GM18907 (cell line): ENCODE data around the gene MPPED1.

ENCODE experiments used
- ATAC-seq: cut with Tn5 transposase; IDR thresholded peaks from one replicate; pipeline ENCODE4 v1.9.1; 2021; ENCODE audit warnings: mild to moderate bottlenecking, moderate library complexity; ENCODE audit not compliant: unreplicated experiment

The MPPED1 gene

DNA sequence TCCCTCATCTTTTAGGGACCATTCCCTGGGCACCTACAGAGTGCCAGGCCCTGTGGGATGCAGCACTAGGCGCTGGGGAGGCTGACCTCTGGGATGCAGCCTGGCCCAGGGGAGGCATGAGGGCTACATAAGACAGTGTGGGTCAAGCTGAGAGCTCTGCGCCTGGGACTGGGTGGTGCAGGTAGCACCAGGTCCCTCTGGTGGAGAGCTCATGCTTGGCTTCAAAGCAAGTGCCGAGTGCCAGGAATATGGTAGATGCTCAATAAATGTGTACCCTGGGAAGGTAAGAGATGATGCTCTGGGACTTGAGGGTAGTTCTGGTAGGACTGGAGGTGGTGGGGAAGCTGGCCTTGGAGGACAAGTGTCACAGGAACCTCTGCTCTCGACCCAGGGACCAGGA is 2.0 kb upstream of the MPPED1 start:
- no peak for ATAC-seq

DNA sequence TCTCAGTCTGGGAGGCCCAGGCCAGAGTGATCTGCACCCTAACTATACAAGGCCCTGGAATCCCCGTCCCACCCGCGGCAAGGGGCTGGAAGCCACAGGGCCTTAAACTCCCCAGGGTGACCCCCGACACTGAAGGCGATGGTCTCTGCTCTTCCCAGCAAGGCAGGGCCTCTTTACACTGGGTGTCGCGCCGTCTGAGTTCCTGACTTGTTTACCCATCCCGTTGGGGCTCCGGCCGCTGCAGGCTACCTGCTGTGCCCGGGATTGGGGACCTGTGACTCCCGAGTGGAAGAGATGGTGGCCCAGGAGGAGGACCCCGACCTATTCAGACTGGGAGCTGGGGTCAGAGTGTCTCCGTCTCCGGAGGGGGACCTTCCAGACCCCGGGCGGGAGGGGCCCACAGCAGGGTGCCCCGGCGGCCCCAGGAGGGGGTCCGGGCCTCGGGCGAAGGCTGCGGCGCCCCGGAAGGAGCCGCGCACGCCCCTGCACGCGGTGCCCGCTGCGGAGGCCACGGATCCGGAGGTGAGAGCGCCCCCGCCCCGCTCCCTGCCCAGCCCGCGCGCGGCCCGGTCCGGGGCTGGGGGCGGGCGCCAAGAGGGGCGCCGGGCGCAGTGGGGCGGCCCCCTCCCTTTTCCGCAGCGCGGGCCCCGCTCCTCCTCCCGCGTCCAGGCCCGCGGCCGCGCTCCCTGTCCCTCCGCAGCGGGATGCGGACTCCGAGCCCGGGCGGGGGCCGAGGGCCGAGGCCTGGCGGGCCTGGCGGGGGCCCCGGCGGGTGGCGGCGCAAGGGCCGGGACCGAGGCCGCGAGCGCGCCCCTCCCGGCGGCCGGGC is 560 bp upstream of the MPPED1 start:
- no peak for ATAC-seq

DNA sequence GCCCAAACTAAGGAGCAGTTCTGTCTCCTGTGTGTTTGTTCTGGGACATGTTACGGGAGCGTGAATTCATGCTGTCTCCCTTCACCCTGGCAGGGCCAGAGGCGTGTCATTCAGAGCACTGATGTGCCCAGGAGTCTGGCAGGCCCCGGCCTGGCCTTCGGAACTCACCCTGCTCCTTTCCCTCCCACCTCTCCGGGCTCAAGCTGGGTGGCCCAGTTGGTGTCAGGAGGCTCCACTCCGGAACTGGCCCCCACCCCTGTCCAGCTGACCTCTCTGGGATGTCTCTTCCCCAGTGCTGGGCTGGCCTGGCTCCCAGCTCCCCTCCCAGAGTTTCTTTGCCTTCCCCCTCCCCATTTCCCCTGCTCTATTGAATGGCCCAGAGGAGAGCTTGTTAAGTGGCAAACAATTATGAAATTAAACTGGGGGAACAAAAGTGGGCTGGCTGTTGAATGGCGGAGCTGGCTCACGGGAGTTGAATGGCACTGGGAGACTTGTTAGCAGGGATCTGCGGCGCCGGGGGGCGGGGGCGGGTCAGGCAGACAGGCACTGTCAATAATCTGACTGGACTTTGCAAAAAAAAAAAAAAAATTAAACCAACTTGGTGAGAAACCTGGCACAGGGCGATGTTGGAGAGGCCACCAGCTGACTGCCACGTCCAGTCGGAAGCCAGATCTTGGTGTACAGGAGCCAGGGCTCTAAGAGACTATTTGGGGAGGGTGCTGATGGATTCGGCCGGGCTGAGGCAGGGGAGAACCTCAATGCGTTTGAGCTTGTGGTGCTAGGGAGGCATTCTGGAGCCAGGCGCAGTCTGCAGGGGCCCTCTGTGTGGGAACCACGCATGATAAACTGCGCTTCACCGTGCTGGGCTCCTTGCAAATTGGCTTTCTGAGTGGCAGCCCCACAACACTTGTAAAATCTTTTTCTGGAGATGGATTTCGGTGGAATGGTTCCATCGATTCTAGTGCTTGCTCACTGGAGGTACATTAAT is 1.3 kb downstream of the MPPED1 start:
- no peak for ATAC-seq

DNA sequence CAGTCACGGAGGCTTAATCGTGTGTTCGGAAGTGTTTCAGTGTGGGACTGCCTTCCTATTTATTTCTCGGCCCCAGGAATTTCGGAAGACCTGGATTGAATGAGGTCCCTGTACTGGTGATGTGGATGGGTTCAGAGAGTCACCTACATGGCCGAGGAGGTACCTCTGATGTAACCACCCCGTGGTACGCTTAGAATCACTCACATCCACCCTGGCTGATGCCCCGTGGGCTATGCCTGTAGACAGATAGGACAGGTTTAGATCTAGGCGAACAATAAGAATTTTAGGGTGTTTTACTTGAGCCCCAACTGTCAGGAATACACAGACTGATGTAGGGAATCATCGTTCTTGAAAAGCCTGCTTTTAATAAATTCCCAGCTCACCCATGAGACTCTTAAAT is 2.0 kb downstream of the MPPED1 start:
- ATAC-seq: no peak

DNA sequence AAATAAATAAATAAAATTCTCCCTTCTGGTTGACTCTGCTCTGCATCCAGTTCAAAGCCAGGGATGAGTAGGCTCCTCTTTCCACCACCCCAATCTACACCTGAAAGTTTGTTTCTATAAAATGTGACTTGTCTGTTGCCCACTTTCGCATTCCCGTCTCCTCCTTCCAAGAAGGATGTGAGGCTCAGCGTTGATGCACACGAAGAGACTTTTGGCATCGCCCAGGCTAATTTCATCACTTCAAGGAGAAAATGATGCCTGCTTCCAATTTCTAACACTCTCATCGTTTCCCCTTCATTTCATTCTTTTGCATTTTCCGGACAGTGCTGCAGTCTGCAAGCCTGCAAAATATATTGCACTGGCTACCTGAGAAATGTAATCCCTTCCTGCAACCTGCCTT is 3.9 kb downstream of the MPPED1 start:
- no peak for ATAC-seq

DNA sequence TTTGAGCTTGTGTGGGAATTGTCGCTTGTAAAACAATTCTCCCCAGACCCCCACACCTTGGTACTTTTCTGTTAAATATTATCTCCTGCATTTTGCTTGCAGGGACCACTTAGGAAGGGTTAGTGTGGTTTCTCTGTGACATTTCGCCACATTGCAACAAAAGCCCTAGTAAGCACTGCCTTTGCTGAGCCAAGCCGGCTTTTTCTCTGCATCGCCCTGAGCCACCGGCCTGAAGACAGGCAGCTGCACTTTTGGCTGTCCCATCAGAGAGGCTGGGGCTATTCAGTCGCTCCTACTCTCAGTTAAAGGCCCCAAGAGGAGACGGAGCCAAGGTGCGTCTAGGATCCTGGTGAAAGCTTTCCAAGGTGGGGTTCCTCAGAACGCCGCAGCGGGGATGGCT is 5.7 kb downstream of the MPPED1 start:
- ATAC-seq: no peak

DNA sequence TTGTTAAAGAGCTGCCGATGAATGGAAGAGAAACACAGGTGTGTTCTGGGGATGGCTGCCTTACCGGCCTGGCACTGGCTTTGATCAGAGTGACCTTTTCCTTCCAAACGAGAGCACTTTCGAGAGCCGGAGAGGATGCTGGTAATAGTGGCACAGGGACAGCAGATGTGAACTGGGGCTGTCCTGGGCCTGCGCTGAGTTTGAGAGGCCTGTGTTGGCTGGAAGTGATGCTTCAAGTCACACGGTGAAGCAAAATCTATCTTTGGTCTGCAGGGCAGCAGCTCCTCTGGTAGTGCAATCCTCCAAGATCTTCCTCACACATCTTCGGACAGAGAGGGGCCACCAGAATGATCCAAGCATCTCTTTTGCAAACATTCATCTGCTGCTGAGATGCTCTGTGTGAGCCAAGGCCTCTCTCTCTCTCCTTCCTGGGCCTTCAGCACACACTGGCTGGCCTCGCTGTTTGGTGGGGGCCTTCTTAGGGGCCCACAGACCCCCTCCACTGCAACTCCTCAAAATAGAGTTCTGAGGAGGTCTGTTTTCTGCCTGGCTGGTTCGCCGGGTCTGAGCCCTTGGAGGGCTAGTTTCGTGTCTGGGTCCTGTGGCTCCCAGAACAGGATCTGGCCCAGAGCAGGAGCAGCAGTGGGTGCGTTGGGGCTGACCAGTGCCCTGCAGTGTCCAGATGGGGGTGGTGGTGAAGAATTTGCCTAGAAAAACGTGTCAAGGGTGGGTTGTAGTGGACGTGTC is 6.4 kb downstream of the MPPED1 start:
- ATAC-seq: no peak

DNA sequence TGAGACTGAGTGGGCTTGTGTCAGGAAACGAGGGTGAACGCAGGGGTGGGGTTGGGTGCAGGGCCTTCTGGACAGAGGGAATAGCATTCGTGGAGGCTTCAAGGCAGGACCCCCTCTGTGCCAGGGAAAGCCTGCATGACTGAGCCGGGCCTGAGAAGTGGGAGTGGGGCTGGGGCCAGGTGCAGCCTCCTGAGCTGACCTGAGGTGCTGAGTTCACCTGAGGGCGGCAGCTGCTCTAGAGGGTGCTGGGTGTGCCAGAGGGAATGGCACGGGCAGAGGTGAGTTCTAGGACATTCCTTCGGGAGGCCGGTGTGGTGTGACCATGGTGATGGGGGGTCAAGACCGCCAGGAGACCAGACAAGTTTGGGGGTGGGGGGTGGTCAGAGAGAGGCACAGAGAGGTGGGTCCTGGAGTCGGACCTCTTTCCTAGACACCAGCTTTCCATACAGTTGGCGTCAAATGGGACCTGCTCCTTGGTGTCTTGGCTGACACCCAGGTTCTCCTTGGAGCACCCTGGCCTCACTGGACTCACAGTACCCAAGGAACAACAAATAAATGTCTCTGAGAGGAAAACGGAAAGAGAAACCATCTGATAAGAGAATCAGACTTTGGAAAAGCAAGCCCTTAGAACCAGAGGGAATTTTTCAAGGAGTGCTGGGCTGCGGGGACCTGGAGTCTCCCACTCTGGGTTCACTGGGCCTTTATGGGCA is 7.7 kb downstream of the MPPED1 start:
- ATAC-seq: no peak

DNA sequence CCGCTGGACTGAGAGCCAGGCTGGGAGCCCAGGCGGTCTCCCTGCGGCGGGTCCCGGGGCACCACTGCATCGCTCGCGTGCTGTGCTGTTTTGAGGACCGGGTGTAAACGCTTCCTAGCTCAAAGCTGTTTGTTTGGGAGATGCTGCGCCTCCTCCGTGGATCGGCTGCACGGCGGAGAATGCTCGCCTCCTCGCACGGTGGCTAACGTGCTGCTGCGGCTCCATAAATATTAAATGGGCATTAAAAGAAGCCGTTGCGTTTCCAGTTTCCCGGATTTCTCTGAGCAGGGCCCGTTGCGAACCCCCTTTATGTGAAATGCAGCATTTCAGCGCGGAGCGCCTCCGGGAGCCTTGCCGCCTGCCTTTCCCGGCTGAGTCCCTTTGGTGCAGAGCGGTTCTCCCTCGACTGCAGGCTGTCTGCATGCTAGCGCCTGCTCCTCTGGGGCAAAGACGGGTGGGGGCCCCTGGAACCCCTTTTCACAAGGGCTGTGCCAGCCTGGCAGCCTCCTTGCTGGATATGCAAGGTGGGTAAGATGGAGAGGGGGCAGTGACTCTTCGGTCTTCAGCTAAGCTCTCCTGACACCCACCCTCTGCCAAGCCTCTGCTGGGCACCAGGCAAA is 9.3 kb downstream of the MPPED1 start:
- no peak for ATAC-seq

DNA sequence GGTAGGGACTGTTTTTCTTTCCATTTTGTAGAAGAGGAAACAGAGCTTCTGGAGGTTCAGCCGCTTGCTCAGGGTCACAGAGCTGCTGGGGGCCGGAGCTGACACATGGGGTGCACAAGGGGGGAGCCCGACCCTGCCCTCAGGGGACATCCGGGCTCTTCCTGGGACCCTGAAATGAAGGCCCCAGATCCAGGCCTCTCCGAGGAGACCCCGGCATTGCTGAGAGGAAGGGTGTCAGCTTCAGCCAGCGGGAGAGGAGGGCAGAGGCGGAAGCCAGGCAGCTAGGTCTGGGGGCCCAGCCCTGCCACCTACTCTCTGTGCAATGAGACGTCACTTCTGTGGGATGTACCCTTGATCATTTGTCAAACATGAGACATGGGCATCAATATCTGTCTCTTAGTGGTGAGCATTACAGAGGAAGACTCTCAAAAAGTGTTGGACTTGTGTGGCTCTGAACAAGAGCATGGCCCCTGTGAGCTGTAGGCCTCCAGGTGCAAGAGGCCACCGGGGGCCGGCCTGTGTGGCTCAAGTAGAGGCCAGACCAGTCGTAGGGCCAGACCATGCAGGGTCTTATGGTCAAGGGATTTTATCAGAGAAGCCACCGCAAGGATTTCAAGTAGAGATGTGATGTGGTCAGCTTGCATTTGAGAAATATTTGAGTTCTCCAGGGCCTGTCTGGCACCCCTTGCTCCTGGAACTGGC is 10.3 kb downstream of the MPPED1 start:
- no peak for ATAC-seq

DNA sequence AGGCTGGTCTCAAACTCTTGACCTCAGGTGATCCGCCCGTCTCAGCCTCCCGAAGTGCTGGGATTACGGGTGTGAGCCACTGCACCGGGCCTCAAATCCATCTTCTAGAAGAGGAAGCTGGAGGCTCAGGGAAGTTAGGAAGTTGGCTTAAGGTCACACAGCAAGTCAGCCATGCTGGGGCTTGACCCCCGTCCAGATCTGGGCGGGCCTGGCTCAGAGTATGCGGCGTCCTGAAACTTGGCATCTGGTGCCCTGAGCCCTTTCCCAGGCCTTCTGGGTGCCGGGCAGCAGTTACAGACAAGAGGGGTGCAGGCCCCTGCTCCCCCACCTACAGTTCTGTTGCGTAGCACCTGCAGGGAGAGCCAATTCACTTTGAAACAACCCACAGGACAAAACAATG is 11.2 kb downstream of the MPPED1 start:
- no peak for ATAC-seq

DNA sequence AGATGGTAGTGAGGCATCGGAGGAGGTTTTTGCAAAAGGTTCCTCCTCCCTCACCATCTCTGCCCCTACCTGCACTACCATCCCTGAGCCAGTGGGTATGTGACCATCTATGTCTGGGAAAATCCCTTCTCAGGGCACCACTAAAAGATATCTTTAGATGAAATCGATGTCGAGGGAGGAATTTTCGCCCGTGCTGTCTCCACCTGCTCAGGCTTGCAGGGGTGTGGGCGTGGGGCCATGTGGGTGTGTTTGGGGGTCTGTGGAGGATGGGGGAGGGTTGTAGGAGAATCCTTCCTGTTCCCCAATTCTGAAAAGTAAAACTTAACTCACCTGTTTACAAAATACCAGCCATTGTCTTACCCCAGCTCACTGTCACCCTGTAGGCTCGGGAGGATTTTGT is 12.4 kb downstream of the MPPED1 start:
- ATAC-seq: no peak

DNA sequence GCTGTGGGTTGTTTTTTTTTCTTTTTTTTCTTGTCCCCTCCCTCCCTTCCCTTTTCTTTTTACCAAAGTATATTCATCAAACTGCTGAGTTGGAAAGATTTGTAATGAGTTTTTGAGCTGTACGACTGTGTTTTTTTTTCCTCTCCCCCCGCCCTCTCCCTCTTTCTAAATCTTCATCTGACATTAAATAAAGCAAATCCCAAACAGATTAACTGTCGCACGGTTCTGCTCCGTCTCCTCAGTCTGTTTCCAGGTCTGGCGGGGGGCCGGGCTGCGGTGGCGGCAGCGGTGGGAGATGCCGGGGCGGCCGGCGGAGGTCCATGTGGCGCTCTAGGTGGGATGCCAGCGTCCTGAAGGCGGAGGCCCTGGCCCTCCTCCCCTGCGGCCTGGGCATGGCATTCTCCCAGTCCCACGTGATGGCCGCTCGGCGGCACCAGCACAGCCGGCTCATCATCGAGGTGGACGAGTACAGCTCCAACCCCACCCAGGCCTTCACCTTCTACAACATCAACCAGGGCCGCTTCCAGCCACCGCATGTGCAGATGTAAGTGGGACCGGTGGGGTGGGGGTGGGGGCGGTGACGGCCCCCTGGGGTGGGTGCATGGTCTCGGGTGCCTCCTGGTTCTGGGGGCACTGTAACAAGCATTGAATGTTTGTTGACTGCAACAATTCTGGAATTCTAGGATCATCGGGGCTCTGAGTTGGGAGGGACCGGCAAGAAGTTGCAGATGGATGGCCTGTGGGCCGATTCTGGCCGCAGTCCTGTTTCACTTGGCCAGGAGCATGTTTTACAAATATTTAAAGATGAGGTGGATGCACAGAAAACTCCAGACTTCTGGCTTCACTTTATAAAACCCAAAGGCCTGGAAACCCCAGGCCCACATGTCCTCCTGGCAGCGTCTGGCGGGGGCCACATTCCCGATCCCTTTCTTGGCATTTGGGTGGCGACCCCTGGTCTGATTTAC is 13.1 kb downstream of the MPPED1 start:
- no peak for ATAC-seq

DNA sequence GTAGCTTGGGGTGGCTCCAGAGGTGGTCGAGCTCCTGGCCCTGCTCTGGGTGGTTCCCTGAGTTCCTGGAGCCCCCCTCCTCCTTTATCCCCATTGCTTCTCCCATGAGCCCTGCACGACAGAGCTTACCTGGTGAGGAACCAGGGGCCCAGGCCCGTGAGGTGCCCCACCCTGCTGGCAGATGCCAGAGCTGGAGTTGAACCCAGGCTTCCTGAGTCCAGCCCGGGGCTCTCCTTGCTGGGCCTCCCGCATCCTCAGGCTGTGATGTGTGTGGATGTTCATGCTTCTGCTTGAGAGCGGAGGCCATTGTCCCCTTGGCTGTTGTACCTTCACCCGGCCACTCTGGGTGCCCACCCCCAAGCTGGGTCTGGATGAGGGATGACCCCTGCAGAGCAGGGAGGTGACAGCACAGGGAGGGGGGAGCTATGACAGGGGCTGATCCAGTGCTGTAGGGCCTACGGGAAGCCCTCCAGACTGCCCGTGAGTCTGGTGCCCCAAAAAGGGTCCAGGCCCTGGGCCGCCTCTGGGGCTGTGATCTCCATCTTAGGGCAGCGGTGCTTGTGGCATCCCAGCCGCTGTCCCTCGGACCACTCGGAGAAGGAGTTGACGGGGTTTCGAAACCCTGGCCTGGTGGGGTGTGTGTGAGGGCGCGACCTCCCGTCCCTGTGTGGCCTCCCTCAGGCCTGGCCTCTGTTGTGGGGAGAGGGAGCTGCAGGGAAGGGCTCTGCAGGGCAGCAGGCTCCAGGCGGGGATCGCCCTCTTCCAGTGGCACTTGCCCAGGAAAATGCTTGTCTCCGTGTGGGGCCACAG is 14.4 kb downstream of the MPPED1 start:
- ATAC-seq: no peak

DNA sequence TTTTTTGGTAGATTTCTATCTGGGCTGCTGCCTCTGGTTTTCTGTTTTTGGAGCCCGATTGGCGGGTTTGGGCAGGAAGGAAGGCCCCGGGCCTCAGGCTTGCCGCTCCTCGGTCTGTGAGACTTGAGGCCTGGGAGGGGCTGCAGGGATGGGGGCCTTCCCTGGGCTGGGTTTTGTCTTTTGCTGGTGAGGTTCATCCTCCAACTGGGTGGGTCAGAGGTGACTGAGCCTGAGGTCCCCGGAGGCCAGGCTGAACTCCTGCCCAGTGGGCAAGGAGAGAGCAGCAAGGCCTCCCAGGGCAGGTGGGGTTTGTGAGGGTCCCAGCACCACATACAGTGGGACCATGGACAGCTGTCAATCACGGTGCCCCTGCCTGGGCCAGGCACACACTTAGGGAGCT is 15.0 kb downstream of the MPPED1 start:
- ATAC-seq: no peak

DNA sequence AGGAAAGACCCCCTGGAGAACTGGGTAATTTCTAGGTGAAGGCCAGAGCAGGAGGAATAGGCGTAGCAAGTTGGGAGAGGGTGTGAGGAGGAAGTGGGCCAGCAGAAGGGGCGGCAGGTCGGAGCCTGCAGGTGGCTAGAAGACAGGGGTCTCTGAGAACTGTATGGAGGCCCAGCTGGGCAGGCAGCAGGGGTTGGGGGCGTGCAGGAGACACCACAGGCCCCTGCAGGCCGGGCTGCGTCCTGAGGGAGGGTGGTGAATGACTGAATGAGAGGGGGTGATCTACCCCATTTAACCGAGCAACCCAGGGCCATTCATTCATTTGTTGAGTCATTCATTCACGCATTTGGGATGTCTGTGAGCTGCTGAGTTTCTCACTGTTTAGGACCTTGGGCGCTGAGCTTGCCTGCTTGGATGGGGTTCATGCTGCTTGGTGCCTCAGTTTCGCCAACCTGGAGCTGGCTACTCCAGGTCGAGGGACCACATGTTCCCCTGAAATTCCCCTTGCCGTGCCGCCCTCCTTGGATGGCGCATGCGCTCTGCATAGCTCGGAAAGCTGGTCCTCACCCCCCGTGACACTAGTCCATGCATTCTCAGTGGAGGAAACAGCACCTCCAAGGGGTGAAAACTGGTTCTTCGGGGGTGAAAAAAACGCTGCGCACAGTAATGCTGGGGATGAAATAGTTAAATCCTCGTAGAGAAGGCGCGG is 15.6 kb downstream of the MPPED1 start:
- ATAC-seq: no peak

DNA sequence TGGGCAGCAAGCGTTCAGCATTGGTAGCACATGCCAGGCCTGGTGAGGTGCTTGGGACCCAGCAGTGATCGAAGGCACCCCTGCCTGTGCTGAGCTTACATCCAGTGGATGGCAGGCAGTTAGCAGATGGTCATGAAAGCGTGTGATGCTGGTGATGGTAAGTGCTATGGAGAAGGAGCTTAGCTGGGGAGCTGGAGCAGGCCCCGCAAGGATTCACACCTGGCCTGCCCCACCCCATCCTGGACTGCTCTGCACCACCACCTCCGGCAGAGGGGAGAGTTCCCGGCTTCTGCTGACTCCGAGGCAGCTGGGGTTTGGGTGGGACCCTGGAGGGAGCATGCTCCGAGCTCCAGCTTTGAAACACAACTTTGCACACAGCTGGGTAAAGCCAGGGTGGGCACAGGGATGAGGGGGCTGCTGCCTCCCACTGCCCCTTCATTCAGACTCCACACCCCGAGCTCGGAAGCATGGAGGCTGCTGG is 16.2 kb downstream of the MPPED1 start:
- no peak for ATAC-seq
